ENCODE data around the gene GJD3. TPM values are rescaled to one million over a fixed set of nuclear protein-coding genes. Genes with fewer than 3 reads are reported as not detected.

GJD3 gene
- total RNA-seq, 1 experiment from 2014 or later: not detected

DNA sequence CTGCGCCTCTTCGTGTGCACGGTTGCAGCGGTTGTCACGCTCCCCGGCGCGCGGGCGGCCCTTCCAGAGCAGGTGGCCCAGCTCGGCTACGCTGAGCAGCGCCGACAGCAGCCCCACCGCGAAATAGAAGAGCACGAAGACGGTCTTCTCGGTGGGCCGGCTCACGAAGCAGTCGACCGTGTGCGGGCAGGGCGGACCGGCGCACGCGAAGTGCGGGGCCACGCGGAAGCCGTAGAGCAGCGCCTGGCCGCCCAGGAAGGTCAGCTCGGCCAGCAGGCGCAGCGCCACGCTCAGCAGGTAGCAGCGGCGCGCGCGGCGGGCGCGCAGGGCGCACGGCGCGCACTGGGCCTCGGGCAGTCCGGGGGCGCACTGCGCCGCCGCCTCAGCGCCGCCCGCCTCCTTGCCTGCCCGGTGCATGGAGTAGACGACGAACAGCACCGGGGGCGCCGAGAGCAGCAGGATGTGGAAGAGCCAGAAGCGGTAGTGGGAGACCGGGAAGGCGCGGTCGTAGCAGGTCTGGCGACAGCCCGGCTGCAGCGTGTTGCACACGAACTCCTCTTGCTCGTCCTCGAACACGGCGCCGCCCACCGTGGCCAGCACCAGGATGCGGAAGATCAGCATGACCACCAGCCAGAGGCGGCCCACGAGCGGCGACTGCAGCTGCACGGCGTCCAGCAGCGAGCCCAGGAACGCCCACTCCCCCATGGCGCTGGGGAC, 1.3 kb downstream of the GJD3 start:
- Histone ChIP-seq H3K23me2 (ENCODE audit: insufficient read length, low read depth, low read length, poor library complexity, severe bottlenecking) (peaks cover 10% of the 10 kb centered on the region), H4K8ac (replicated peaks; ENCODE audit: insufficient read length, low read depth, low read length) (no peak overlapping the region), H4K91ac (ENCODE audit: insufficient read length, low read depth, low read length) (no peak overlapping the region), H3T11ph (ENCODE audit: low read length) (no peak overlapping the region), H3K9me3 (ENCODE audit: control insufficient read depth, low read depth, low read length) (no peaks in the 10 kb centered on the region), H3K23ac (ENCODE audit: insufficient read length, low read depth, low read length) (no peak overlapping the region), H3K27me3 (ENCODE audit: insufficient read depth, low read length) (peaks cover 9% of the 10 kb centered on the region; the same call in 1 of the 2 replicates), H2AFZ (ENCODE audit: low read length) (no peak overlapping the region), H3K4ac (ENCODE audit: low read depth, low read length) (no peak overlapping the region), H2BK20ac (ENCODE audit: low read depth, low read length, poor library complexity, severe bottlenecking) (no peak overlapping the region), H3K79me2 (ENCODE audit: insufficient read depth, low read length) (no peaks in the 10 kb centered on the region), H4K5ac (ENCODE audit: insufficient read length, low read depth, low read length) (no peak overlapping the region), H3K18ac (ENCODE audit: insufficient read length, low read depth, low read length) (no peak overlapping the region), H2BK120ac (ENCODE audit: low read depth, low read length, poor library complexity, severe bottlenecking) (no peak overlapping the region), H3K9ac (ENCODE audit: extremely low read depth, insufficient read length, low read length) (no peak overlapping the region), H2BK5ac (ENCODE audit: insufficient read length, low read length) (no peak overlapping the region), H2BK12ac (ENCODE audit: insufficient read length, low read depth, low read length) (no peak overlapping the region), H3K27ac (ENCODE audit: insufficient read length, low read depth, low read length) (no peak overlapping the region), H3K56ac (ENCODE audit: insufficient read length, low read depth, low read length) (no peak overlapping the region), H2BK15ac (ENCODE audit: low read depth, low read length) (no peak overlapping the region), H3K14ac (ENCODE audit: insufficient read depth, low read length) (no peak overlapping the region), H3K79me1 (ENCODE audit: insufficient read depth, low read depth, low read length, poor library complexity, severe bottlenecking) (no peaks in the 10 kb centered on the region), H2AK5ac (ENCODE audit: insufficient read length, low read length) (no peak overlapping the region), H4K20me1 (ENCODE audit: control insufficient read depth, insufficient read depth, insufficient read length) (no peaks in the 10 kb centered on the region), H3K4me2 (ENCODE audit: insufficient read depth, insufficient read length, low read length) (peak overlapping the region; percentile 26), H3K4me1 (ENCODE audit: insufficient read depth, low read length) (peaks cover 3% of the 10 kb centered on the region)
- Mint-ChIP-seq H3K9me3 (no peaks in the 10 kb centered on the region; a peak in 1 of 5 replicates), H3K27ac (no peak overlapping the region), H3K4me3 (peak overlapping the region; percentile 68 to 82), H3K36me3 (ENCODE audit: insufficient read depth in 1 of 3, low read depth in 3 of 3) (no peaks in the 10 kb centered on the region), H3K4me1 (peaks cover 24 to 35% of the 10 kb centered on the region in 2 experiments), H3K27me3 (ENCODE audit: low read depth) (peaks cover 44% of the 10 kb centered on the region)
- no peak for DNase-seq
- WGBS (ENCODE audit: extremely low coverage, insufficient read length, low lambda C conversion rate): no CpG with 5 or more reads among the region's 91 CpGs
- TF ChIP-seq, protein P1, sequence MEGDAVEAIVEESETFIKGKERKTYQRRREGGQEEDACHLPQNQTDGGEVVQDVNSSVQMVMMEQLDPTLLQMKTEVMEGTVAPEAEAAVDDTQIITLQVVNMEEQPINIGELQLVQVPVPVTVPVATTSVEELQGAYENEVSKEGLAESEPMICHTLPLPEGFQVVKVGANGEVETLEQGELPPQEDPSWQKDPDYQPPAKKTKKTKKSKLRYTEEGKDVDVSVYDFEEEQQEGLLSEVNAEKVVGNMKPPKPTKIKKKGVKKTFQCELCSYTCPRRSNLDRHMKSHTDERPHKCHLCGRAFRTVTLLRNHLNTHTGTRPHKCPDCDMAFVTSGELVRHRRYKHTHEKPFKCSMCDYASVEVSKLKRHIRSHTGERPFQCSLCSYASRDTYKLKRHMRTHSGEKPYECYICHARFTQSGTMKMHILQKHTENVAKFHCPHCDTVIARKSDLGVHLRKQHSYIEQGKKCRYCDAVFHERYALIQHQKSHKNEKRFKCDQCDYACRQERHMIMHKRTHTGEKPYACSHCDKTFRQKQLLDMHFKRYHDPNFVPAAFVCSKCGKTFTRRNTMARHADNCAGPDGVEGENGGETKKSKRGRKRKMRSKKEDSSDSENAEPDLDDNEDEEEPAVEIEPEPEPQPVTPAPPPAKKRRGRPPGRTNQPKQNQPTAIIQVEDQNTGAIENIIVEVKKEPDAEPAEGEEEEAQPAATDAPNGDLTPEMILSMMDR (conservative IDR thresholded peaks at IDR 0.05): no peak
